SU-DHL-6 (cell line): ENCODE measurements around the gene SDS.

Experiments used
- CTCF ChIP-seq: fragments of 200-600 bp; sonication (generic); IDR thresholded peaks from one replicate; pipeline ENCODE4 v1.5.1; 2017; ENCODE audit warnings: antibody characterized with exemption, mild to moderate bottlenecking, low read length, moderate library complexity; ENCODE audit not compliant: insufficient read depth, poor library complexity, severe bottlenecking
- EZH2phosphoT487 ChIP-seq: fragments of 200-600 bp; sonication (generic), shearing (Covaris generic); conservative IDR thresholded peaks from 2 replicates; pipeline ENCODE4 v1.6.1; 2018; ENCODE audit warnings: mild to moderate bottlenecking, antibody characterized with exemption, low read length, moderate library complexity, mixed read lengths

GRCh38 chr12:113453330-113453729 is 49.6 kb upstream of the SDS start:
- no peak for TF ChIP-seq EZH2phosphoT487
- TF ChIP-seq CTCF, result no peak
